Smooth muscle cell (in vitro differentiated cells): ENCODE measurements around the gene GOLGA8B. TPM values are rescaled to one million over a fixed set of nuclear protein-coding genes. Genes with fewer than 3 reads are reported as not detected.

Experiments used
- DNase-seq: peaks from one replicate; lab custom pipeline; 2025; ENCODE audit not compliant: unreplicated experiment; lab: John Stamatoyannopoulos, UW
- H2AFZ ChIP-seq: fragments of 200-600 bp; sonication (generic); 2 replicates; pipeline ENCODE4 v1.6.0; 2016; ENCODE audit warnings: antibody characterized with exemption, low read depth, mild to moderate bottlenecking
- H3F3A ChIP-seq: fragments of 200-600 bp; sonication (generic); 2 replicates; pipeline ENCODE4 v1.6.0; 2017; ENCODE audit warnings: antibody characterized with exemption, low read depth
- H3K27ac ChIP-seq: fragments of 200-600 bp; sonication (generic); 2 replicates; pipeline ENCODE4 v1.5.1; 2016; ENCODE audit warnings: low read depth, mild to moderate bottlenecking
- H3K27me3 ChIP-seq: fragments of 200-600 bp; sonication (generic); 2 replicates; pipeline ENCODE4 v1.6.1; 2016; ENCODE audit warnings: low read depth, mild to moderate bottlenecking
- H3K36me3 ChIP-seq: fragments of 200-600 bp; sonication (generic); 2 replicates; pipeline ENCODE4 v1.5.1; 2016; ENCODE audit warnings: low read depth
- H3K4me1 ChIP-seq: fragments of 200-600 bp; sonication (generic); 2 replicates; pipeline ENCODE4 v1.5.1; 2016; ENCODE audit warnings: low read depth
- H3K4me2 ChIP-seq: fragments of 200-600 bp; sonication (generic); 2 replicates; pipeline ENCODE4 v1.6.0; 2016; ENCODE audit warnings: mild to moderate bottlenecking
- H3K4me3 ChIP-seq: fragments of 200-600 bp; sonication (generic); 2 replicates; pipeline ENCODE4 v1.5.1; 2016; ENCODE audit warnings: mild to moderate bottlenecking
- H3K79me2 ChIP-seq: fragments of 200-600 bp; sonication (generic); 2 replicates; pipeline ENCODE4 v1.6.0; 2016; ENCODE audit warnings: low read depth, mild to moderate bottlenecking
- H3K9ac ChIP-seq: fragments of 200-600 bp; sonication (generic); 2 replicates; pipeline ENCODE4 v1.6.0; 2016; ENCODE audit warnings: low read depth
- H3K9me3 ChIP-seq: fragments of 200-600 bp; sonication (generic); replicated peaks from 2 replicates; pipeline ENCODE4 v1.5.1; 2016; ENCODE audit warnings: low read depth
- H4K20me1 ChIP-seq: fragments of 200-600 bp; sonication (generic); 2 replicates; pipeline ENCODE4 v1.6.0; 2016; ENCODE audit warnings: low read depth
- WGBS: methylation state at CpG from one replicate; pipeline ENCODE4 v1.1.7; 2016; ENCODE audit warnings: low lambda C conversion rate; 5-methylcytosine and 5-hydroxymethylcytosine counted together
- polyA plus RNA-seq: library from polyadenylated mRNA; unstranded; fragments of >200 nt; fragmentation: Nextera tagmentation; extraction: Ambion mirVana; gene quantifications from 2 replicates; pipeline ENCODE4 v1.2.1, GENCODE V29; 2016
- total RNA-seq: library from RNA; depleted of rRNA; stranded (reverse); fragments of >200 nt; gene quantifications from 2 replicates; pipeline ENCODE4 v1.2.3, GENCODE V29; 2014
- TF ChIP-seq, protein P1 (sequence below): fragments of 200-600 bp; sonication (generic); IDR thresholded peaks from 2 replicates; pipeline ENCODE4 v1.5.1; 2017; ENCODE audit warnings: borderline replicate concordance, mild to moderate bottlenecking, antibody characterized with exemption; ENCODE audit not compliant: insufficient read depth, poor library complexity, severe bottlenecking

GOLGA8B gene
- total and polyA plus RNA-seq, 2 experiments from 2014 or later: 23.0 to 31.4 TPM

DNA sequence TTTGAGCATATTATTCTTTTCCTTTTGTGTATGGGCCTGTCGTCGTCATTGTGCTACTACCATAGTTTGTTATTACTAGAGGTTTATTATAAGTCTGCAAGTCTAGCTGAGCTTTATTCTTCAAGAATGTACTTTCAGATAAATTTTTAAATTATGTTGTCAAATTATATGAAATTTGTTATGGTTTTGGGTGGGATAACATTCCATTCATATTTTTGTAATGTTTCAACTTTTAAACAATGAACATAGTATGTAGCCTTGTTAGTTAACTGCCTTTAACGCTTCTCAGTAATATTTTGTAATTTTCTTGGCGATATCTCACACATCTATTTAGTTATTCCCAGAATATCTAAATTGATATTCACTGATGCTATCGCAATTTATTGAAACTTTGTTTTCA is 41.6 kb upstream of the GOLGA8B start:
- H3K4me3 ChIP-seq: no peak overlapping the region
- 94% methylated on average over 5 of the region's 5 CpGs for WGBS

DNA sequence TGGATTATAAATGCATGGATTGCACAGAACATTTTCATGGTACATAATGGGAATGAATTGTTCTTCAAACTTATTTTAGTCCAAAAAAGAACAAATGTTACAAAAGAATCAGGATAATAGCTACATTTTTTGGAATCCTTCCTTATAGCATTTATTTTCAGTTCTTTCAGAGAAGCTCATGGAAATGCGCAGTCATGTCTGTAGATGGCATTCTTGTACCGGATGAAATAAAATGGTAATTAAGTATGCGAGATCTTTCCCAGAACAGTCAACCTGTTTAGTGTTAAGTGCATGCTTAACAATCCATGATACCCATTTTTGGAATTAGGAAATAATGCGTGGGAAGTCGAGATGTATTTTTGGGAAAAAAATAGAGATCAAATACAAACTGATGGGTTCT is 38.2 kb upstream of the GOLGA8B start:
- Histone ChIP-seq H3K4me2 (no peak overlapping the region), H3F3A (no peaks in the 10 kb centered on the region), H3K4me3 (no peak overlapping the region), H4K20me1 (no peaks in the 10 kb centered on the region), H3K9ac (no peak overlapping the region), H3K36me3 (no peaks in the 10 kb centered on the region), H3K79me2 (no peaks in the 10 kb centered on the region), H3K9me3 (no peaks in the 10 kb centered on the region), H3K4me1 (no peaks in the 10 kb centered on the region), H3K27me3 (peaks cover 14% of the 10 kb centered on the region), H2AFZ (no peak overlapping the region), H3K27ac (no peak overlapping the region)
- 86% methylated on average over 5 of the region's 5 CpGs for WGBS
- no peak for DNase-seq
- TF ChIP-seq, protein P1, sequence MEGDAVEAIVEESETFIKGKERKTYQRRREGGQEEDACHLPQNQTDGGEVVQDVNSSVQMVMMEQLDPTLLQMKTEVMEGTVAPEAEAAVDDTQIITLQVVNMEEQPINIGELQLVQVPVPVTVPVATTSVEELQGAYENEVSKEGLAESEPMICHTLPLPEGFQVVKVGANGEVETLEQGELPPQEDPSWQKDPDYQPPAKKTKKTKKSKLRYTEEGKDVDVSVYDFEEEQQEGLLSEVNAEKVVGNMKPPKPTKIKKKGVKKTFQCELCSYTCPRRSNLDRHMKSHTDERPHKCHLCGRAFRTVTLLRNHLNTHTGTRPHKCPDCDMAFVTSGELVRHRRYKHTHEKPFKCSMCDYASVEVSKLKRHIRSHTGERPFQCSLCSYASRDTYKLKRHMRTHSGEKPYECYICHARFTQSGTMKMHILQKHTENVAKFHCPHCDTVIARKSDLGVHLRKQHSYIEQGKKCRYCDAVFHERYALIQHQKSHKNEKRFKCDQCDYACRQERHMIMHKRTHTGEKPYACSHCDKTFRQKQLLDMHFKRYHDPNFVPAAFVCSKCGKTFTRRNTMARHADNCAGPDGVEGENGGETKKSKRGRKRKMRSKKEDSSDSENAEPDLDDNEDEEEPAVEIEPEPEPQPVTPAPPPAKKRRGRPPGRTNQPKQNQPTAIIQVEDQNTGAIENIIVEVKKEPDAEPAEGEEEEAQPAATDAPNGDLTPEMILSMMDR: no peak

More for the DNA sequence above, 41.6 kb upstream of the GOLGA8B start:
- no peak for DNase-seq
- Histone ChIP-seq H3K4me2 (no peak overlapping the region), H3K9ac (no peak overlapping the region), H3F3A (no peaks in the 10 kb centered on the region), H3K27ac (no peak overlapping the region), H3K79me2 (no peaks in the 10 kb centered on the region), H4K20me1 (no peaks in the 10 kb centered on the region), H2AFZ (no peak overlapping the region), H3K36me3 (no peaks in the 10 kb centered on the region), H3K9me3 (no peaks in the 10 kb centered on the region), H3K4me1 (no peaks in the 10 kb centered on the region), H3K27me3 (peaks cover 4% of the 10 kb centered on the region)
- TF ChIP-seq, protein P1: no peak

DNA sequence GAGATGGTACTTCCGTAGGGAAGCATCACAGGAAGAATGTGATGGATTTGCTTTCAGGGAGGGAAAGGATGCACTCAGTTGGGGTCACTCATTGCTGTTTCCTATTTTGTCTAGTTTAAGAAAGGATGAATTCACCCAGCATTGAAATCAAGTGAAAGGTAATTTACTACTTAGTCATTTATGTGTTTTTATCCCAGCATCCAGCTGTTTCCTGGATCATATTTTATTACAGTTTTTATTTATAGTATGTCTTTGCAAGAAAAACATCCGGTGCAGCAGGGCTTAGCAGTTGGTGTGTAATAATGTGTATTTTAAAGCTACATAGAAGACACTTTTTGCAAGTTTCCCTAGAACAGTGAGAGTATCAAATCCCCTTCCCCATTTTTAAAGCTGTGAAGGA is 37.4 kb upstream of the GOLGA8B start:
- peaks cover 14% of the 10 kb centered on the region for H3K27me3 ChIP-seq
- H4K20me1 ChIP-seq: no peaks in the 10 kb centered on the region
- H3K4me2 ChIP-seq: no peak overlapping the region
- H3K4me3 ChIP-seq: no peak overlapping the region
- no peak overlapping the region for H3K9ac ChIP-seq
- H2AFZ ChIP-seq: no peak overlapping the region
- H3K36me3 ChIP-seq: no peaks in the 10 kb centered on the region
- DNase-seq: no peak
- H3F3A ChIP-seq: no peaks in the 10 kb centered on the region
- TF ChIP-seq, protein P1: no peak
- H3K9me3 ChIP-seq: no peaks in the 10 kb centered on the region
- H3K4me1 ChIP-seq: no peaks in the 10 kb centered on the region
- H3K79me2 ChIP-seq: no peaks in the 10 kb centered on the region
- H3K27ac ChIP-seq: no peak overlapping the region
- whole genome bisulfite sequencing: 61% methylated on average over 2 of the region's 2 CpGs

DNA sequence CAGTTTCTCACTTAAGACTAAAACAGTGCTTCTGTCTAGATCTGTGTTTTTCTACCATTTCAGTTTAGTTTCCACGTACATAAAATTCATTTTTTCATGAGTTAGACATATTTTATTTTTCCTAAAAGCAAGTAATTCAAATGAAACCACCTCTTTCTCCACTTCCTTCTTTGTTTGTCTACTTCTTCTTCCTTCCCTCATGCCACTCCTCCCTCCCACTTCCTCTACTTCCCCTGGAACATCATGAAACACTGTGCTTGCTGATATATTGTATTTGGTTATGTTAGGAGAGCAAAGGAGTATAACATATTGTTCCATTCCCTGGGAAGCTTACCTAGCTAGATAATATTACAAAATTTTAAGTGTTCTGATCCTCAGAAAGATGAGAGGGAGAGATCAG is 36.7 kb upstream of the GOLGA8B start:
- H3K9ac ChIP-seq: no peak overlapping the region
- no peak for DNase-seq
- H3K4me1 ChIP-seq: no peaks in the 10 kb centered on the region
- no peak overlapping the region for H2AFZ ChIP-seq
- no peaks in the 10 kb centered on the region for H3K79me2 ChIP-seq
- no peak overlapping the region for H3K27ac ChIP-seq
- H4K20me1 ChIP-seq: no peaks in the 10 kb centered on the region
- peaks cover 14% of the 10 kb centered on the region for H3K27me3 ChIP-seq
- H3K9me3 ChIP-seq: no peaks in the 10 kb centered on the region
- WGBS: 0% methylated on average over 1 of the region's 1 CpG
- no peaks in the 10 kb centered on the region for H3K36me3 ChIP-seq
- no peak overlapping the region for H3K4me3 ChIP-seq
- no peak overlapping the region for H3K4me2 ChIP-seq
- no peaks in the 10 kb centered on the region for H3F3A ChIP-seq
- TF ChIP-seq, protein P1: no peak
